GM18517 (cell line): Measurements from ENCODE around the gene JPT1.
"Not testable (repeated sequence)": the region's sequence is repeated elsewhere in the genome, so short reads cannot be mapped to it uniquely, and the experiment has no call there.

Source experiments
- ATAC-seq: cut with Tn5 transposase; IDR thresholded peaks from one replicate; pipeline ENCODE4 v1.9.1; 2021; ENCODE audit warnings: mild to moderate bottlenecking, moderate library complexity; ENCODE audit not compliant: unreplicated experiment

The JPT1 gene

DNA sequence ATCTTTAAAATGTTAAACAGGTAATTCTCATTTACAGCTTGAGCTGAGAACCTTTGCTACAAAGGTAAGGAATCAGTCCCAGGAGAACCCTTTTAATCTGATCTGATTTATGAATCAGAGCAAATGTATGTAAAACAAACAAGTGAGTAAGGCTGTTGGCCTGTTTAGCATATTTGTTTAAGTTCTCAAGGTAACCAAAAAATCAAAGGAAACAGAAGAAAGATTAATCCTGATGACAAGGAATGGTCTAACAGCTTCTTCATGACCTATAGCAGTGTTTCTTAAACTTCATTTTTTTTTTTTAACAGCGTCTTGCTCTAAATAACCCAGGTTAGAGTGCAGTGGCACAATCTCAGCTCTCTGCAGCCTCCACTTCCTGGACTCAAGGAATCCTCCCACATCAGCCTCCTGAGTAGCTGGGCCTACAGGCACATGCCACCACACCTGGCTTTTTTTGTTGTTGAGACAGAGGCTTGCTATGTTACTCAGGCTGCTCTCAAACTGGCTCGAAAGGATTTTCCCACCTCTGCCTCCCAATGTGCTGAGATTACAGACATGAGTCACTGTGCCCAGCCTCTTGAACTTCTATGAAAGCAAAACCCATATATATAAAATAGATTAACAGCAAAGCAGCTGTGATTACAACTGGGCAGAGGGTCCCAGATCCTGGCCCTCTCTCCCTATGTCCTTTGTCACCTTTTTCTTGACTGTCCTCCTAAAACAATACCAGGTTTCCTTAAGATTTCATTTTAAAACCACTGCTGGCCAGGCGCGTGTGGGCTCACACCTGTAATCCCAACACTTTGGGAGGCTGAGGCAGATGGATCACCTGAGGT lies 5.1 kb upstream of the JPT1 start:
- ATAC-seq = no peak

DNA sequence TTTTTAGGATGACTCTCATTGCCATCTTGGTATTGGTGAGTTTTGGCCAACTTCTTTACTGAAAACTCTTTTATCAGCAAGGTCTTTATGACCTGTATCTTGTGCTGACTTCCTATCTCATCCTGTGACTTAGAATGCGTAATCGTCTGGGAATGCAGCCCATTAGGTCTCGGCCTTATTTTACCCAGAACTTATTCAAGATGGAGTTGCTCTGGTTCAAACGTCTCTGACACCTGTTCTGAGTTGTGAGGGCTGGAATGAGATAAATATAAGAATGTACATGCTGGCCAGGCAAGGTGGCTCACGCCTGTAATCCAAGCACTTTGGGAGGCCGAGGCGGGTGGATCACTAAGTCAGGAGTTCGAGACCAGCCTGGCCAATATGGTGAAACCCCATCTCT lies 4.2 kb upstream of the JPT1 start:
- ATAC-seq = not testable (repeated sequence)

DNA sequence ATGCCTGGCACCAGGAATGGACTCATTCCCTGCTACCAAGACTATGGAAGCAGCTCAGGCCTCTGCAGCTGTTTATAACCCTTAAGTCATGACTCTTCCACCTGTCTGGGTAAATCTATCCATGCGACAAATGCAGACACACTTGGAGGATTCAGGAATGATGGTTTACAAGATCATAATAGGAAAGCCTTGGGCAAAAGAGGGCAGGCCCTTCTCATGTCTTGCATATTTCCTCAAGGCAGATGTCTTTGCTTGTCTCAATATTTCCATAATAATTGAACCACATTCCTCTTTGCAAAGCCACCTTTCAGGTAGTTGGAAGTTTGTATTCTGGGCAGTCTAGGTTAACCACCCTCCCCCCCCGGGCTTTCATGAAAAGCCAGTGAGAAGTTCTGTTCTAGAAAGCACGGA lies 884 bp upstream of the JPT1 start:
- ATAC-seq = no peak

DNA sequence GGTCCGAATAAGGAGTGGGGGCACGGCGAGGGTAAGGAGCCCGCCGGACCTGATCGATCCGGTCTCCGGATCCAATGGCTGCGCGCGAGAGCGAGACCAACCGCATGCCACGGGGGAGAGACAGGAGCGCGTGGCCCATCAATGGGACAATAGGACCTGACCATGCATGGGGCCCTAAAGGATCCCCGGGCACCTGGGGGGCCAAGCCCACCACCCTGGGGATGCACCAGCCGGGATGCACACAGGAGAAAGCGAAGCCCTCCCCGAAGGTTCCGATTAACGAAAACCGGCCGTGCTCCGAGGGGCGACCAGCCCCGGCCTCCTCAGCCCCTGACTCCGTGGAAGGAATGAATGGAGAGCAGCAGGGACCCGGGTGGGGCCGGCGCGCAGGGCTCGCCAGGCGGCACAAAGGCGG lies 525 bp downstream of the JPT1 start:
- peak; percentile 6 for ATAC-seq

DNA sequence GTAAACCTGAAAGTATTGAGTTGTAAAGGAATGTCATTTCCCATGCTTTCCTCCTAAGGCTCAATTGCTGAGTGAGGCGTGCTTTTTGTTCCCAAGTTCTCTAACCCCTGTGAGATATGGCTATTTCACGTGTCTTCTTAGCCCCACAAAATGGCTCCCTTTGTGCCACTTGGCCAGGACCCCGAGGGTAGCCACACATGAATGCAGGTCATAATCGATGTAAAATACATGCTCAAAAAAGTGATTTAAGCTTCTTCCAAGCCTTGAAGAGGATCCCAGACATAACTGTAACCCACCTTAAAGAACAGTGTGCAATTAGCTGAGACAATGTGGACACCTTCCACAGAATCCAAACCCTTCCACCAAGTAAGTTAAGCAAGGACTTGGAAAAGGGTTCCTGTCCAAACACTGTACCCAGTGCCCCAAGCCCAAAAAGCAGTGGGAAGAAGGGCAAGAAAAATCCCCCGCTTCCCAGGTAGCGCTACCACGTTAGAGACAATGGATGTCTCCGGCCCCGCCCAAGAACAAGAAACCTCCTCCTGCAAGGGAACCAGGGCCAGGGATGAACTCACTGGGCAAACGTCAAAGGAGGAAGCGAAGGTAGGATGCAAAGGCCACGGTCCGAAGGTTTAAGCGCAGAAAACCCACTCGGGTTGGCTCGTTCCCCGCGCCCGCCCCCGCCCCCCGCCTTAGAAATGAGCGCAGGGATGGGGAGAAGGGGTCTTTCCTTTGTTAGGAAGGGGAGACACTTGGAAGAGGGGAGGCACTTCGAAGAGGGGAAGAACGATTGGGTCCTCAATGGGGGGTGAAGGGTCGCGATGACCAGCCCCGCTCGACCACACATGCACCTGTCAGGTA lies 1.2 kb downstream of the JPT1 start:
- no peak for ATAC-seq

DNA sequence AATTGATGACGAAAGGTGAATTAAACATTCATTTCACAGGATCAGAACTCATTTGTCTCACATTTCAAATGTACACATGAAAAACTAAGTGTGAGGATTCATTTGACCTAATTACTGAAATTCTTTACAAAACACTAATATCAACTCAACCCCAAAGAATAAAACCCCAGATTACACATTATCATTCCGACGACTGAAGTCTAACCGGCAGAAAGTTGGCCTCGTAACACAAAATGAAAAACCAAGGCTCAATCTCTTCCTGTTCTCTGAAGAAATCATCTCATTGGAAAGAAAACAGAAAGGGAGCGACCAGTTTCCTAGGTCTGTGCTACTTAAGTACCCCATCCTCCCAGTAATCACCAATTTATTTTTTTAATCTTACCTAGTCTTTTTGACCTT lies 1.8 kb downstream of the JPT1 start:
- no peak for ATAC-seq

DNA sequence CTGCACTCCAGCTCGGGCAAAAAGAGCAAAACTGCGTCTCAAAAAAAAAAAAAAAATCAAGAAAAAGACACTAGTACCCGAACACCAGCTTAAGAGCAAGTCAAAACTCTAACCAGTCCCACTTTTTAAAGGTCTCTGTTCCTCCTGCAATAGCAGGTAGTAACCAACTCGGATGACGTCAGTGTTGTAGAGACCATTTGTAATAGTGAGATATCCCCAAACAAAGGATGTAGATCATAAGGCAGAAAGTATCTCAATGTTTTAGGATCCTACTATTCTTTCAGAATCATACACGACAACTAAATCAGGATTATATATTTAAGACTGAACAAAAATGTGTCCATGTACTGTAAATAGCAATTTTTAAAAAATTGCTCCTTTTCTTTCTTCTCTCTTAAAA lies 2.4 kb downstream of the JPT1 start:
- ATAC-seq = no peak

DNA sequence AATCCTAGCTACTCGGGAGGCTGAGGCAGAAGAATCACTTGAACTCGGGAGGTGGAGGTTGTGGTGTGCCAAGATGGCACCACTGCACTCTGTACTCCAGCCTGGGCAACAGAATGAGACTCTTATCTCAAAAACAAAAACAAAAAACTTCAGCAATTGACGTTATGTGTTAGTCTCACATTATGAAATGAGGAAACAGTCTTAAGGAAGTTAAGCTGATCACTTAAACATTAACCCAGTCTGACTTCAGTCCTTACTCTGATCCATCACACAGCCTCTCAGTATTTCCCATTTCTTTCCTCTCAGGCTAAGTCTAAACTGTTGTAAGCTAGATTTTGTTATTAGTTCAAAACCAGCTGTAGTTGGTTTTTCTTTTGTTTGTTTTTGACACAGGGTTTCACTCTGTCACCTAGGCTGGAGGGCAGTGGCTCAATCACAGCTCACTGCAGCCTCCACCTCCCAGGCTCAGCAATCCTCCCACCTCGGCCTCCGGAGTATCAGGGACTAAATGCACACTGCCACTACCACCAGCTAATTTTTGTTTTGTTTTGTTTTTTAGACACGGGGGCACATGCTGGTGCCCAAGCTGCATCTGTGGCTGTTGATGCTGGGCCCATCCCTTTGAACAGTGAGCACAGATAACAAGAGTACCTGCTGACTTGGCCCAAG lies 6.3 kb downstream of the JPT1 start:
- no peak for ATAC-seq

DNA sequence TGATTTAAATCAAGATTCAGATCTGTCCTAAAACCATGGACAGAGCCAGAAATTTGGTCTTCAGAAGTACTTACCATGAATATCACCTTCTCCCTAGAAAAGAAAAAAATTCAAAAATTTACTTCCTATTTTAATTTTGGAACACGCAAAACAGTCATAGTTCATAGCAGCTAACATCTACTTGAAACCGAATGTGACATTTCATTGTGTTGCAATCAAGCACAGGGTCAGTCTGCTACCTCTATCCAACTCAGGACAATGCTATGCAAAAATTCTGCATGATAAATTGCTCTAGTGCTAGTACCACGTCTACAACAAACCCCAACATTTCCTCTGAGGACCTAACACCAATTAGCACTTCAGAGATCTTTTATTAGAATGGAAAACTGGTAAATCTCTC lies 7.7 kb downstream of the JPT1 start:
- ATAC-seq = no peak

DNA sequence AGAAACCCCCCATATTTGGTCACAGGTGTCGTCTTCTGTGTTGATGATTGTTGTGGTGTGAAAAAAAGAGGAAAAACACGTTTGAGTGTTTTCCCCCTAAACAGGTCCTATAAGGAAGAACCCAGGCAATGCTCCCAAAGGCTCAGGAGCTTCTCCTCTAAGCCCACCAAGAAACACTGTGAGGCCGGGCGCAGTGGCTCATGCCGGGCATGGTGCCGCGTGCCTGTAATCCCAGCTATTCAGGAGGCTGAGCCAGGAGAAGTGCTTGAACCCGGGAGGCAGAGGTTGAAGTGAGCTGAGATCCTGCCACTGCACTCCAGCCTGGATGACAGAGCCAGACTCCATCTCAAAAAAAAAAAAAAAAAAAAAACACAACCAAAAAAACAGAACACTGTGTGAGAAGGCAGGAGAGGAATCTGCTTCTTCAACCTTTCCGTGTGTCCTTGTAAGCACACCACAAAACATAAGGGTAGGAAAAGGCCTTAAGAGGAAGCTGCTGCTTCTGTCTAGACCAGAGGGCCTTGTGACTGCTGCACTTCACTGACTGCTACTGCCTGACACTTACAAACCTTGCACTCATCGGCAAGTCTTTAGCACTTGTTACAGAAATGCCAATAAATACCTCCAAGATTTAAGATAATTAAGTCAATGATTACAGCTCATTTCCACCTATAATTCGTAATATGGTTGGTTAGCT lies 9.3 kb downstream of the JPT1 start:
- no peak for ATAC-seq

DNA sequence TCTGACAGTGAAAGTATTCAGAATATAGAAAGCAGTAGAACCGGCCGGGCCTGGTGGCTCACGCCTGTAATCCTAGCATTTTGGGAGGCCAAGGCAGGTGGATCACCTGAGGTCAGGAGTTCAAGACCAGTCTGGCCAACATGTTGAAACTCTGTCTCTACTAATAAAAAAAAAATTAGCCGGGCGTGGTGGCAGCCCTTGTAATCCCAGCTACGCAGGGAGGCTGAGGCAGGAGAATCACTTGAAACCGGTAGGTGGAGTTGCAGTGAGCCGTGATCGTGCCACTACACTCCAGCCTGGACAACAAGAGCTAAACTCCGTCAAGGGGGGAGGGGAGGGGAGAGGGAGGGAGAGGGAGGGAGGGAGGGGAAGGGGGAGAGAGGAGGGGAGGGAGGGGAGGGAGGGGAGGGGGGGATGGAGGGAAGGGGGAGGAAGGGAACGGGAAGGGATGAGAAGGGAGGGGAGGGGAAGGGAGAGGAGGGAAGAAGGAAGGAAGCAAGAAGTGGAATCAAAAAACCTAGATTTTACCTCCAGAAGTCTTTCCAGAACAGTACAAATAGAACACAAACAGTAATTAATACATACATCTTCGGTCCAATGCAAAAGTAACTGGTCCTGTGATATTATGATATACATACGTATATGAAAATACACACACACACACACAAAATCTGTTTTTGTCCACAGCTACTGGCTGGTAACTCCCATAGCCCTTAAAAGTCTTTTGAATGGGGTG lies 11.9 kb downstream of the JPT1 start:
- ATAC-seq = no peak

DNA sequence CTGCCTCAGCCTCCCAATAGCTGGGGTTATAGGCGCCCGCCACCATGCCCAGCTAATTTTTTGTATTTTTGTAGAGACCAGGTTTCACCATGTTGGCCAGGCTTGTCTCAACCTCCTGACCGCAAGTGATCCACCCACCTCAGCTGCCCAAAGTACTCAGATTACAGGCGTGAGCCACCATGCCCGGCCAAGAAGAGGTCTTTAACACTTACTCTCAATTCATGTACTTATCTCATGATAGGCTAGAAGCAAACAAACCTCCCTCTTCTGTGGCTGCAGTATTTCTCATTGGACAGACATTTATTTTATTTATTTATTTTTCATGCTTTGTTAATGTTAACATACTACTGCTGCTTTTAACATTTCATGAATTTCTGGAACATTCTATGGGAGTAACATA lies 15.8 kb downstream of the JPT1 start:
- ATAC-seq = no peak

DNA sequence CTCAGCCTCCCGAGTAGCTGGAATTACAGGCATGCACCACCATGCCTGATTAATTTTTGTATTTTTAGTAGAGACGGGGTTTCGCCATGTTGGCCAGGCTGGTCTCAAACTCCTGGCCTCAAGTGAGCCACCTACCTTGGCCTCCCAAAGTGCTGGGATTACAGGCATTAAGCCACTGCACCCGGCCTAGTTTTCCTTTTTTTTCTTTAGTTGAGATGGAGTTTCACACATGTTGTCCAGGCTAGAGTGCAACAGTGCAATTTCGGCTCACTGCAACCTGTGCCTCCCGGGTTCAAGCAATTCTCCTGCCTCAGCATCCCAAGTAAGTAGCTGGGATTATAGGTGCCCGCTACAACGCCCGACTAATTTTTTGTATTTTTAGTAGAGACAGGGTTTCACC lies 16.6 kb downstream of the JPT1 start:
- not testable (repeated sequence) for ATAC-seq

DNA sequence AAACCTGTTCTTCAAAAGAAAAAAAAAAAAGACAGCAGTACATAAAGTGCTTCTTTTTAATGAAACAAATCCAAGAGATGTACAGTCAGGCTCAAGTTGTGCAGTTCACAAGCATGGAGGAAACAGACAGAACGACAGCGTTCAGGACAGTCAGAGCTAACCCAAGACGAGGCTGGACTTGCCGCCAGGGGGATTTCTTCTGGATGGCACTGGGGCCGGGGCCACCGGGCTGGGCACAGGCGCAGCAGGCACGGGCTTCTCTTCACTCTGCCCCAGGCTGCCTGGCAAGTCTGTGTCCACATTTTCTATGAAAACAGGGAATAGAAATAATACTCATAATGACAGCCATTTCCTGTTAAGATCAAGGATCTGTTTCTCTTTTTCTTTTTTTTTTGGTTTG lies 18.4 kb downstream of the JPT1 start:
- no peak for ATAC-seq

DNA sequence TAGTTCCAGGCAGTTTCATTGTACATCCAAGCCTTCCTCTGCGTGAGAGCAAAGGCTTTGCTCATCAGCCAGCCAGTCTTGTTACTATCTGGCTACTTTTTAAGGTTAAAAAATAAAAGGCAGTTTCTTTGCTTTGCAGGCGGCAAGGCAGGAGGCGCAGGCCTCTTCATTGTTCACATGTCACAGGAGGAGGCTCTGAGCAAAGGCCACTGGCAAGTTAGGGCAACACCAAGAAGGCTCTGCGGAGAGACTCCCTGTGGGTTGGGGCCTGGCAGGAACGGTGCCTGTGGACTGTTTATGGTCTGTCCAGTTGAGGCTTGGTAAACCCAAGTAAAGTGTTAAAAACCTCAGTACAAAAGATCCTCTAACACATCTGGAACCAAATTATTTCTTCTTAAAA lies 18.9 kb downstream of the JPT1 start:
- no peak for ATAC-seq

DNA sequence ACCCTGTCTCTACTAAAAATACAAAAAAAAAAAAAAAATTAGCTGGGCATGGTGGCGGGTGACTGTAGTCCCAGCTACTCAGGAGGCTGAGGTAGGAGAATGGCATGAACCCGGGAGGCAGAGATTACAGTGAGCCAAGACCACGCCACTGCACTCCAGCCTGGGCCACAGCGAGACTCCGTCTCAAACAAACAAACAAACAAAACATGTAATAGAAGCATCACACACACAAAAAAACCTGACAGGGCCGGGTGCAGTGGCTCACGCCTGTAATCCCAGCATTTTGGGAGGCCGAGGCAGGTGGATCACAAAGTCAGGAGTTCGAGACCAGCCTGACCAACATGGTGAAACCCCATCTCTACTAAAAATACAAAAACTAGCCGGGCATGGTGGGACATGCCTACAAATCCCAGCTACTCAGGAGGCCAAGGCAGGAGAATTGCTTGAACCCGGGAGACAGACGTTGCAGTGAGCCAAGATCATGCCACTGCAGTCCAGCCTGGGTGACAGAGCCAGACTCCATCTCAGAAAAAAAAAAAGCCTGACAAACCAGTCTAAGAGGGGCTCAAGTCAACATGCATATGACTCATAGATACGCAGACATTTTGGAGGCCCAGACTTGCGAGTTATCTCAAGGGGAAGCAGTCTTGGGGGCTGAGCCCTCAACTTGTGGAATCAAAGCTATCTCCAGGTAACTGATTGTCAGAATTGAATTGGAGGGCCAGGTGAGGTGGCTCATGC lies 20.5 kb downstream of the JPT1 start:
- ATAC-seq = not testable (repeated sequence)

DNA sequence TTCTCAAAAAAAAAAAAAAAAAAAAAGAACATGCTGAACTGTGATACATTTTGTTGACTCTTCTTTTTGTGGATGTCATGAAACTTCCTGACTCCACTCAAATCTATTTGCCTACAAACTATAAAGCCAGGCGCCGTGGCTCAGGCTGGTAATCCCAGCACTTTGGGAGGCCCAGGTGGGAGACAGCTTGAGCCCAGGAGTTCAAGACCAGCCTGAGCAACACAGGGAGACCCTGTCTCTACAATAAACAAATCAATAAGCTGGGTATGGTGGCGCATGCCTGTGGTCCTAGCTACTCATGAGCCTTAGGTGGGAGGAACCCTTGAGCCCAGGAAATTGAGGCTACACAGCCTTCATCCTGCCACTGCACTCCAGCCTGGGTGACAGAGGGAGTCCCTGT lies 21.3 kb downstream of the JPT1 start:
- no peak for ATAC-seq

DNA sequence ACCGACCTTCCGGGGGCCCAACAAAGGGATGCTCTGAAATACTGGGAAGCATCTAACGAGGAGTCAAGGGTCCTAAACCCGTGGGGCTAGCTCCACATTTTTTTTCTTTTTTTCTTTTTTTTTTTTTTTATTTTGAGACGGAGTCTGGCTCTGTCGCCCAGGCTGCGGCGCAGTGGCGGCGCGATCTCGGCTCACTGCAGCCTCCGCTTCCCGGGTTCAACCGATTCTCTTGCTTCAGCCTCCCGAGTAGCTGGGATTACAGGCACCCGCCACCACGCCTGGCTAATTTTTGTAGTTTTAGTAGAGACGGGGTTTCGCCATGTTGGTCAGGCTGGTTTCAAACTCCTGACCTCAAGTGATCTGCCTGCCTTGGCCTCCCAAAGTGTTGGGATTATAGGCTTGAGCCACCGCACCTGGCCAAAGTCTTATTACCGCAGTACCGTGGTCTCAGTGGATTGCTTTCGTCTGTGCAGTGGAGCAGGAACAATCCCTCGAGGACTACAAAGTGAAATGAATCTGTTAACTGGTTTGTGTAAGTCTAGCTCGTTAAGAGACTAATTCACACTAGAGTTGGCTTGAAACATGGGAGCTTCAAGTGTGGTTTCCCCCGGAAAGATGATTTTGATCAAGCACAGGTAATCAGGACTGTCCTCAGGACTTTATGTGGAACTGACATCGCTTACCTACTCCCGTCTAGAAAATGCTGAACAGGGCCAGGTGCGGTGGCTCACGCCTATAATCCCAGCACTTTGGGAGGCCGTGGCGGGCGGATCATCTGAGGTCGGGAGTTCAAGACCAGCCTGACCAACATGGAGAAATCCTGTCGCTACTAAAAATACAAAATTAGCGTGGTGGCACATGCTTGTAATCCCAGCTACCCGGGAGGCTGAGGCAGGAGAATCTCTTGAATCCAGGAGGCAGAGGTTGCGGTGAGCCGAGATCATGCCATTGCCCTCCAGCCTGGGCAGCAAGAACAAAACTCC lies 22.0 kb downstream of the JPT1 start:
- ATAC-seq = not testable (repeated sequence)
